ENCODE measurements around the gene SPRED3. TPM values are rescaled to one million over a fixed set of nuclear protein-coding genes. Genes with fewer than 3 reads are reported as not detected.
A peak's percentile ranks its signal among the peaks of the same experiment; 100 is the strongest.
"Not testable (repeated sequence)": the region's sequence is repeated elsewhere in the genome, so short reads cannot be mapped to it uniquely, and the experiment has no call there.

Gene SPRED3
- polyA plus RNA-seq = 1 to 10 TPM in 3 of 4 donors, under 1 TPM in 1; 0.85 to 2.7 (median 1.8) TPM
- long read RNA-seq, donor 1 = 0 reads
- long read RNA-seq, donor 2 = 0 reads
- long read RNA-seq, donor 3 = 0 reads
- long read RNA-seq, donor 4 = 0 reads
- long read RNA-seq, donor 5 = 0 reads
- long read RNA-seq, donor 6 = 0 reads
- long read RNA-seq, donor 7 = 0 reads
- long read RNA-seq, donor 8 = 0 reads
- long read RNA-seq, donor 9 = 0 reads
- long read RNA-seq, donor 10, full-length matches to known transcripts = 1 of 1 reads
- long read RNA-seq, donor 10, partial matches to known transcripts = 0 of 1 reads
- long read RNA-seq, donor 10, other reads (novel, unspliced or antisense) = 0 of 1 reads

GRCh38 chr19:38388349-38389100 lies at the start of gene SPRED3:
TSS of gene SPRED3 (plus strand) at chr19:38388697. CDS start at chr19:38390303, 1,606 bp downstream.
- peaks cover 0 to 54% (median 0%) of the 10 kb centered on the region in 3 donors for H3K27me3 ChIP-seq (ENCODE audit: control insufficient read depth in 3 of 3, insufficient read depth in 3 of 3, low read length in 3 of 3)
- H3K9me3 ChIP-seq (ENCODE audit: control insufficient read depth in 2 of 2, insufficient read depth in 1 of 2, low read depth in 1 of 2, low read length in 1 of 2) = no peaks in the 10 kb centered on the region
- peaks cover 2 to 46% (median 12%) of the 10 kb centered on the region in 3 donors for H3K4me1 ChIP-seq (ENCODE audit: control insufficient read depth in 3 of 3, insufficient read depth in 2 of 3, low read depth in 1 of 3, low read length in 2 of 3)
- WGBS, 3 donors = 1% methylated on average over 11 to 42 of the region's 46 CpGs
- H3K36me3 ChIP-seq (ENCODE audit: control insufficient read depth in 3 of 3, insufficient read depth in 2 of 3, low read depth in 1 of 3, low read length in 3 of 3) = peaks cover 0 to 25% (median 3%) of the 10 kb centered on the region in 3 donors
- DNase-seq = peak in 1 of 2 donors; percentile 21
- H3K27ac ChIP-seq (ENCODE audit: low read depth in 1 of 3, low read length in 2 of 3) = peak within 1 kb of the TSS; percentile 73 to 89 (median 88)
- peak within 1 kb of the TSS; percentile 31 to 64 (median 42) for H3K4me3 ChIP-seq (ENCODE audit: low read depth in 1 of 3, low read length in 3 of 3)
- FAIRE-seq = no peak

- H3K36me3 ChIP-seq (ENCODE audit: control insufficient read depth in 3 of 3, insufficient read depth in 2 of 3, low read depth in 1 of 3, low read length in 3 of 3) = peaks cover 0 to 18% (median 0%) of the 10 kb centered on the region in 3 donors
- peak overlapping the region in 1 of 3 donors; percentile 33 for H3K27ac ChIP-seq (ENCODE audit: low read depth in 1 of 3, low read length in 2 of 3)
- FAIRE-seq; H3K4me1 ChIP-seq (ENCODE audit: control insufficient read depth in 3 of 3, insufficient read depth in 2 of 3, low read depth in 1 of 3, low read length in 2 of 3); H3K9me3 ChIP-seq (ENCODE audit: control insufficient read depth in 2 of 2, insufficient read depth in 1 of 2, low read depth in 1 of 2, low read length in 1 of 2); H3K4me3 ChIP-seq (ENCODE audit: low read depth in 1 of 3, low read length in 3 of 3); H3K27me3 ChIP-seq (ENCODE audit: control insufficient read depth in 3 of 3, insufficient read depth in 3 of 3, low read length in 3 of 3): not testable (repeated sequence)
- DNase-seq = peak; percentile 48 to 54
- 22 to 48% (median 40%) methylated on average over 4 of the region's 4 CpGs for whole genome bisulfite sequencing, 3 donors
Measured at GRCh38 chr19:38339011-38339410, 49.5 kb upstream of the SPRED3 start.

GRCh38 chr19:38340927-38341326 lies 47.6 kb upstream of the SPRED3 start:
- 86 to 97% (median 89%) methylated on average over 2 of the region's 2 CpGs for WGBS, 3 donors
- Histone ChIP-seq H3K4me1 (ENCODE audit: control insufficient read depth in 3 of 3, insufficient read depth in 2 of 3, low read depth in 1 of 3, low read length in 2 of 3) (peaks cover 0 to 7% (median 0%) of the 10 kb centered on the region in 3 donors), H3K4me3 (ENCODE audit: low read depth in 1 of 3, low read length in 3 of 3) (no peak overlapping the region), H3K9me3 (ENCODE audit: control insufficient read depth in 2 of 2, insufficient read depth in 1 of 2, low read depth in 1 of 2, low read length in 1 of 2) (no peaks in the 10 kb centered on the region), H3K27me3 (ENCODE audit: control insufficient read depth in 3 of 3, insufficient read depth in 3 of 3, low read length in 3 of 3) (no peaks in the 10 kb centered on the region), H3K36me3 (ENCODE audit: control insufficient read depth in 3 of 3, insufficient read depth in 2 of 3, low read depth in 1 of 3, low read length in 3 of 3) (peaks cover 0 to 28% (median 0%) of the 10 kb centered on the region in 3 donors), H3K27ac (ENCODE audit: low read depth in 1 of 3, low read length in 2 of 3) (no peak overlapping the region)
- no peak for DNase-seq
- no peak for FAIRE-seq

- FAIRE-seq = no peak
Measured at GRCh38 chr19:38346837-38347236, 41.7 kb upstream of the SPRED3 start.

GRCh38 chr19:38350883-38351282 lies 37.6 kb upstream of the SPRED3 start:
- Histone ChIP-seq H3K36me3 (ENCODE audit: control insufficient read depth in 3 of 3, insufficient read depth in 2 of 3, low read depth in 1 of 3, low read length in 3 of 3) (peaks cover 0 to 4% (median 0%) of the 10 kb centered on the region in 3 donors), H3K27me3 (ENCODE audit: control insufficient read depth in 3 of 3, insufficient read depth in 3 of 3, low read length in 3 of 3) (peaks cover 0 to 6% (median 0%) of the 10 kb centered on the region in 3 donors), H3K27ac (ENCODE audit: low read depth in 1 of 3, low read length in 2 of 3) (no peak overlapping the region), H3K4me3 (ENCODE audit: low read depth in 1 of 3, low read length in 3 of 3) (no peak overlapping the region), H3K4me1 (ENCODE audit: control insufficient read depth in 3 of 3, insufficient read depth in 2 of 3, low read depth in 1 of 3, low read length in 2 of 3) (no peaks in the 10 kb centered on the region), H3K9me3 (ENCODE audit: control insufficient read depth in 2 of 2, insufficient read depth in 1 of 2, low read depth in 1 of 2, low read length in 1 of 2) (no peaks in the 10 kb centered on the region)
- FAIRE-seq (no peak), DNase-seq (no peak)
- 71 to 82% (median 74%) methylated on average over 3 of the region's 3 CpGs for WGBS, 3 donors

More at GRCh38 chr19:38346837-38347236, 41.7 kb upstream of the SPRED3 start:
- H3K36me3 ChIP-seq (ENCODE audit: control insufficient read depth in 3 of 3, insufficient read depth in 2 of 3, low read depth in 1 of 3, low read length in 3 of 3) = peaks cover 0 to 21% (median 0%) of the 10 kb centered on the region in 3 donors
- no peak overlapping the region for H3K27ac ChIP-seq (ENCODE audit: low read depth in 1 of 3, low read length in 2 of 3)
- 72 to 79% (median 75%) methylated on average over 4 of the region's 4 CpGs for WGBS, 3 donors
- H3K4me3 ChIP-seq (ENCODE audit: low read depth in 1 of 3, low read length in 3 of 3) = no peak overlapping the region
- no peaks in the 10 kb centered on the region for H3K4me1 ChIP-seq (ENCODE audit: control insufficient read depth in 3 of 3, insufficient read depth in 2 of 3, low read depth in 1 of 3, low read length in 2 of 3)
- H3K27me3 ChIP-seq (ENCODE audit: control insufficient read depth in 3 of 3, insufficient read depth in 3 of 3, low read length in 3 of 3) = no peaks in the 10 kb centered on the region
- DNase-seq = no peak
- no peaks in the 10 kb centered on the region for H3K9me3 ChIP-seq (ENCODE audit: control insufficient read depth in 2 of 2, insufficient read depth in 1 of 2, low read depth in 1 of 2, low read length in 1 of 2)

GRCh38 chr19:38351865-38352395 lies 36.6 kb upstream of the SPRED3 start:
- no peak for DNase-seq
- Histone ChIP-seq H3K27ac (ENCODE audit: low read depth in 1 of 3, low read length in 2 of 3) (no peak overlapping the region), H3K27me3 (ENCODE audit: control insufficient read depth in 3 of 3, insufficient read depth in 3 of 3, low read length in 3 of 3) (peaks cover 0 to 15% (median 0%) of the 10 kb centered on the region in 3 donors), H3K36me3 (ENCODE audit: control insufficient read depth in 3 of 3, insufficient read depth in 2 of 3, low read depth in 1 of 3, low read length in 3 of 3) (no peaks in the 10 kb centered on the region), H3K9me3 (ENCODE audit: control insufficient read depth in 2 of 2, insufficient read depth in 1 of 2, low read depth in 1 of 2, low read length in 1 of 2) (no peaks in the 10 kb centered on the region), H3K4me3 (ENCODE audit: low read depth in 1 of 3, low read length in 3 of 3) (no peak overlapping the region), H3K4me1 (ENCODE audit: control insufficient read depth in 3 of 3, insufficient read depth in 2 of 3, low read depth in 1 of 3, low read length in 2 of 3) (no peaks in the 10 kb centered on the region)
- WGBS, 3 donors = 66 to 76% (median 73%) methylated on average over 9 of the region's 9 CpGs
- no peak for FAIRE-seq

- FAIRE-seq (no peak), DNase-seq (no peak)
- Histone ChIP-seq H3K4me3 (ENCODE audit: low read depth in 1 of 3, low read length in 3 of 3) (no peak overlapping the region), H3K9me3 (ENCODE audit: control insufficient read depth in 2 of 2, insufficient read depth in 1 of 2, low read depth in 1 of 2, low read length in 1 of 2) (no peaks in the 10 kb centered on the region), H3K36me3 (ENCODE audit: control insufficient read depth in 3 of 3, insufficient read depth in 2 of 3, low read depth in 1 of 3, low read length in 3 of 3) (no peaks in the 10 kb centered on the region), H3K4me1 (ENCODE audit: control insufficient read depth in 3 of 3, insufficient read depth in 2 of 3, low read depth in 1 of 3, low read length in 2 of 3) (no peaks in the 10 kb centered on the region), H3K27me3 (ENCODE audit: control insufficient read depth in 3 of 3, insufficient read depth in 3 of 3, low read length in 3 of 3) (peaks cover 0 to 17% (median 0%) of the 10 kb centered on the region in 3 donors), H3K27ac (ENCODE audit: low read depth in 1 of 3, low read length in 2 of 3) (no peak overlapping the region)
- WGBS, 3 donors = 63 to 83% (median 78%) methylated on average over 8 of the region's 8 CpGs
Measured at GRCh38 chr19:38352611-38353010, 35.9 kb upstream of the SPRED3 start.
